ENCODE measurements around the gene URB1. TPM values are rescaled to one million over a fixed set of nuclear protein-coding genes. Genes with fewer than 3 reads are reported as not detected.

URB1 gene
- polyA plus RNA-seq, 1 donor, result 9.0 TPM

DNA sequence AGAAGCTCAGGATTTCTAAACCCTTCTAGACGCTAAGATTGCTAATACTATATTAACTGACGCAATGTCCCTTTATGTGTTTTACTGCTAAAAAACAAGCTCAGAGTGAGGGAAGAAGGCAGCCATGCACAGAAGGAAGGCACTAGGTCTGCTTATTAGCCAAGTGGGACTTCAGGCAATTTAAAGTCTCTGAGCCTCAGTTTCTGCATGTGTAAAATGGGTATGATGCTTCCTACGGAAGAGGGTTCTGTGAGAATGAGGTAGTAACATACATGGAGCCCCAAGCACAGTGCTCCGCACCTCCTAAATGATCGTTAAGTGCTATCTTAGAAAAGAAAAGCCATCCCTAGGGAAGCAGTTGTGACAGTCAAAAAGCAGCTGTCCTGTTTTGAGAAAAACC, 130.9 kb downstream of the URB1 start:
- H3K27ac ChIP-seq (ENCODE audit: low read length), result no peak overlapping the region
- H3K9me3 ChIP-seq (ENCODE audit: control insufficient read depth, low read depth, low read length), result no peaks in the 10 kb centered on the region
- WGBS (ENCODE audit: insufficient coverage, low lambda C conversion rate), result no CpG with 5 or more reads among the region's 5 CpGs
- DNase-seq, result no peak
- no peak overlapping the region for H3K4me3 ChIP-seq (ENCODE audit: low read length)
- no peaks in the 10 kb centered on the region for H3K27me3 ChIP-seq (ENCODE audit: control insufficient read depth, insufficient read depth, low read length)
- peaks cover 3% of the 10 kb centered on the region for H3K36me3 ChIP-seq (ENCODE audit: control insufficient read depth, insufficient read depth, low read length)
- no peaks in the 10 kb centered on the region for H3K4me1 ChIP-seq (ENCODE audit: control insufficient read depth, insufficient read depth, low read length)

Other genes with a start within 250 kb of the URB1 start
- 15.4 TPM for gene MIS18A, start 114.0 kb downstream of the URB1 start, polyA plus RNA-seq
- 0.72 TPM for gene MRAP, start 94.2 kb downstream of the URB1 start, polyA plus RNA-seq
- gene EVA1C, start 19.7 kb upstream of the URB1 start, polyA plus RNA-seq, result 2.0 TPM
- 0.70 TPM for gene TCP10L, start 192.5 kb upstream of the URB1 start, polyA plus RNA-seq
- 46.8 TPM for gene CFAP298, start 219.4 kb upstream of the URB1 start, polyA plus RNA-seq